H9 (cell line): ENCODE data around the gene MRPS14. TPM values are rescaled to one million over a fixed set of nuclear protein-coding genes. Genes with fewer than 3 reads are reported as not detected.

Experiments used
- DNase-seq: peaks from one replicate; pipeline ENCODE4 v3.0.0-alpha.2; 2017
- H2AFZ ChIP-seq: one replicate; pipeline ENCODE4 v1.6.1; 2013; ENCODE audit warnings: mild to moderate bottlenecking, low read length, control low read depth, moderate library complexity
- H2AK5ac ChIP-seq: 2 replicates; pipeline ENCODE4 v1.6.1; 2013; ENCODE audit warnings: low read length, control low read depth, mixed read lengths; ENCODE audit not compliant: insufficient read length
- H2BK120ac ChIP-seq: one replicate; pipeline ENCODE4 v1.6.1; 2013; ENCODE audit warnings: low read depth, mild to moderate bottlenecking, low read length, control low read depth, inconsistent platforms; ENCODE audit not compliant: poor library complexity, severe bottlenecking
- H2BK12ac ChIP-seq: 2 replicates; pipeline ENCODE4 v1.6.1; 2013; ENCODE audit warnings: low read length, control low read depth, mixed read lengths, low read depth; ENCODE audit not compliant: insufficient read length
- H2BK15ac ChIP-seq: 2 replicates; pipeline ENCODE4 v1.6.1; 2013; ENCODE audit warnings: low read depth, low read length, control low read depth
- H2BK20ac ChIP-seq: one replicate; pipeline ENCODE4 v1.6.1; 2013; ENCODE audit warnings: low read depth, mild to moderate bottlenecking, low read length, control low read depth, inconsistent platforms; ENCODE audit not compliant: poor library complexity, severe bottlenecking
- H2BK5ac ChIP-seq: 2 replicates; pipeline ENCODE4 v1.6.1; 2013; ENCODE audit warnings: low read length, control low read depth, mixed read lengths; ENCODE audit not compliant: insufficient read length
- H3K14ac ChIP-seq: 2 replicates; pipeline ENCODE4 v1.6.1; 2013; ENCODE audit warnings: low read length, control low read depth; ENCODE audit not compliant: insufficient read depth
- H3K18ac ChIP-seq: 2 replicates; pipeline ENCODE4 v1.6.1; 2013; ENCODE audit warnings: low read depth, mild to moderate bottlenecking, mixed read lengths, low read length, control low read depth; ENCODE audit not compliant: insufficient read length
- H3K23ac ChIP-seq: 2 replicates; pipeline ENCODE4 v1.6.1; 2013; ENCODE audit warnings: low read length, control low read depth, mixed read lengths, low read depth; ENCODE audit not compliant: insufficient read length
- H3K23me2 ChIP-seq: 2 replicates; pipeline ENCODE4 v1.6.1; 2013; ENCODE audit warnings: low read depth, mild to moderate bottlenecking, mixed read lengths, low read length, control low read depth; ENCODE audit not compliant: insufficient read length, poor library complexity, severe bottlenecking
- H3K27ac ChIP-seq: 2 replicates; pipeline ENCODE4 v1.5.1; 2013; ENCODE audit warnings: low read length, control low read depth, mixed read lengths, low read depth; ENCODE audit not compliant: insufficient read length
- H3K27me3 ChIP-seq: 2 replicates; pipeline ENCODE4 v1.6.1; 2013; ENCODE audit warnings: low read length, control low read depth, inconsistent platforms; ENCODE audit not compliant: insufficient read depth
- H3K4ac ChIP-seq: 2 replicates; pipeline ENCODE4 v1.6.1; 2013; ENCODE audit warnings: low read depth, mild to moderate bottlenecking, control low read depth, inconsistent platforms, low read length, moderate library complexity
- H3K4me1 ChIP-seq: 2 replicates; pipeline ENCODE4 v1.6.1; 2013; ENCODE audit warnings: low read length, control low read depth, inconsistent platforms; ENCODE audit not compliant: insufficient read depth
- H3K4me2 ChIP-seq: 2 replicates; pipeline ENCODE4 v1.6.1; 2013; ENCODE audit warnings: low read length, control low read depth, mixed read lengths; ENCODE audit not compliant: insufficient read length, insufficient read depth
- H3K56ac ChIP-seq: 2 replicates; pipeline ENCODE4 v1.6.1; 2013; ENCODE audit warnings: low read depth, mild to moderate bottlenecking, mixed read lengths, low read length, control low read depth; ENCODE audit not compliant: insufficient read length
- H3K79me1 ChIP-seq: 2 replicates; pipeline ENCODE4 v1.6.1; 2013; ENCODE audit warnings: low read depth, mild to moderate bottlenecking, moderate library complexity, low read length, control low read depth, inconsistent platforms; ENCODE audit not compliant: insufficient read depth, poor library complexity, severe bottlenecking
- H3K79me2 ChIP-seq: 2 replicates; pipeline ENCODE4 v1.6.1; 2013; ENCODE audit warnings: low read length, control low read depth, inconsistent platforms; ENCODE audit not compliant: insufficient read depth
- H3K9ac ChIP-seq: 2 replicates; pipeline ENCODE4 v1.6.1; 2013; ENCODE audit warnings: low read length, control low read depth, mixed read lengths; ENCODE audit not compliant: insufficient read length; ENCODE audit errors: extremely low read depth
- H3K9me3 ChIP-seq: one replicate; pipeline ENCODE4 v1.6.1; 2013; ENCODE audit warnings: low read depth, low read length, inconsistent platforms; ENCODE audit not compliant: control insufficient read depth
- H3T11ph ChIP-seq: one replicate; pipeline ENCODE4 v1.6.1; 2013; ENCODE audit warnings: mild to moderate bottlenecking, low read length, control low read depth, inconsistent platforms
- H4K20me1 ChIP-seq: one replicate; pipeline ENCODE4 v1.6.1; 2013; ENCODE audit not compliant: control insufficient read depth, insufficient read length, insufficient read depth
- H4K5ac ChIP-seq: 2 replicates; pipeline ENCODE4 v1.6.1; 2013; ENCODE audit warnings: low read depth, mild to moderate bottlenecking, mixed read lengths, low read length, control low read depth; ENCODE audit not compliant: insufficient read length
- H4K8ac ChIP-seq: replicated peaks from 2 replicates; pipeline ENCODE4 v1.6.1; 2013; ENCODE audit warnings: low read length, control low read depth, mixed read lengths, low read depth; ENCODE audit not compliant: insufficient read length
- H4K91ac ChIP-seq: 2 replicates; pipeline ENCODE4 v1.6.1; 2013; ENCODE audit warnings: low read depth, mild to moderate bottlenecking, moderate library complexity, mixed read lengths, low read length, control low read depth; ENCODE audit not compliant: insufficient read length
- H3K27ac Mint-ChIP-seq, 3 experiments: 2 replicates in 2 of 3; 3 replicates in 1 of 3; pipeline ENCODE4 v1.8.0; 2020 to 2021; ENCODE audit warnings: mixed read lengths in 3 of 3, mild to moderate bottlenecking in 1 of 3, moderate library complexity in 1 of 3
- H3K27me3 Mint-ChIP-seq: 2 replicates; pipeline ENCODE4 v1.8.0; 2021; ENCODE audit warnings: low read depth, mild to moderate bottlenecking, moderate library complexity, mixed read lengths
- H3K36me3 Mint-ChIP-seq, 3 experiments: 2 replicates in 2 of 3; 3 replicates in 1 of 3; pipeline ENCODE4 v1.8.0; 2020 to 2021; ENCODE audit warnings: low read depth in 3 of 3, mixed read lengths in 3 of 3; ENCODE audit not compliant: insufficient read depth in 1 of 3
- H3K4me1 Mint-ChIP-seq, 2 experiments: 2 replicates each; pipeline ENCODE4 v1.8.0; 2020; ENCODE audit warnings: mixed read lengths in 2 of 2
- H3K4me3 Mint-ChIP-seq, 2 experiments: 2 replicates in 1 of 2; 3 replicates in 1 of 2; pipeline ENCODE4 v1.8.0; 2020 to 2021; ENCODE audit warnings: mild to moderate bottlenecking in 2 of 2, mixed read lengths in 2 of 2, moderate library complexity in 1 of 2
- H3K9me3 Mint-ChIP-seq, 2 experiments: 2 replicates in 1 of 2; 3 replicates in 1 of 2; pipeline ENCODE4 v1.8.0; 2020; ENCODE audit warnings: mild to moderate bottlenecking in 2 of 2, mixed read lengths in 2 of 2, moderate library complexity in 1 of 2
- WGBS: extraction: QIAGEN DNeasy Blood & Tissue Kit; methylation state at CpG from one replicate; pipeline ENCODE4 v1.1.7; 2013; ENCODE audit warnings: missing lambda C conversion rate, low lambda C conversion rate, mixed read lengths; ENCODE audit not compliant: insufficient read length; ENCODE audit errors: extremely low coverage; 5-methylcytosine and 5-hydroxymethylcytosine counted together
- total RNA-seq: library from RNA; stranded (reverse); gene quantifications from 2 replicates; pipeline ENCODE4 v1.2.1, GENCODE V29; 2021
- TF ChIP-seq, protein P1 (sequence below): fragments of 200-600 bp; sonication (generic); conservative IDR thresholded peaks from 3 replicates; pipeline ENCODE4 v1.8.0; 2021; ENCODE audit warnings: antibody characterized with exemption, mild to moderate bottlenecking

The MRPS14 gene
- total RNA-seq, 1 experiment from 2014 or later: 30.6 TPM

DNA sequence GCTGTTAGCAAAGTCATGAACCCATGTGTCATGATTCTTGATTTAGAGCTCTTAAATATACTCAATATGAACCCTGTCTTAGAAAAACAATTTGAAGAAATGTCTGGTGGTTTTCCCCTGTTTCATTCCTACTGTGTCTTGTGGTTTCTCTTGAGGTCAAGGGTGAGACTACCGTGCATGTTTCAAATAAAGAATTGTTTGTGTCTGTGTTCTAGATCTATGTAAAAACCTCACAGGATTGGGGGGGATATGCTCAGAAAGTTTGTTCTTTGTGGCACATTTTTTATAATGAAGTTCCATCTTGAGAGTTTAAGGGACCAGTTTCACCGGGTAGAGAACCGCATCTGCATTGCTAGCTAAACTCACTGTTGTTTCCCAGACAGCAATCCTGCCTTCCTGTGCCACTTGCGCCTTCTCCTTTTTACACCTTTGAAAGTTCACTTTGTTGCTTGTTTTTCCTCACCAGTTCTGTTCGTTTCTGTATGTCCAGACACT is 54.4 kb downstream of the MRPS14 start:
- Histone ChIP-seq H4K20me1 (no peaks in the 10 kb centered on the region), H3K9ac (no peak overlapping the region), H3K4ac (no peak overlapping the region), H4K5ac (no peak overlapping the region), H3K56ac (no peak overlapping the region), H3K4me1 (peaks cover 3% of the 10 kb centered on the region; the same call in 1 of the 2 replicates), H3K23ac (no peak overlapping the region), H3K79me2 (no peaks in the 10 kb centered on the region), H3K18ac (no peak overlapping the region), H2BK15ac (no peak overlapping the region), H4K8ac (no peak overlapping the region), H3K9me3 (no peaks in the 10 kb centered on the region), H2BK20ac (no peak overlapping the region), H2AK5ac (no peak overlapping the region), H4K91ac (no peak overlapping the region), H2AFZ (no peak overlapping the region), H3K4me2 (no peak overlapping the region), H2BK5ac (no peak overlapping the region), H3K14ac (no peak overlapping the region), H2BK120ac (no peak overlapping the region), H3K23me2 (no peaks in the 10 kb centered on the region), H3K27me3 (no peaks in the 10 kb centered on the region), H2BK12ac (no peak overlapping the region), H3T11ph (no peak overlapping the region), H3K27ac (no peak overlapping the region), H3K79me1 (peaks cover 3% of the 10 kb centered on the region)
- peaks cover 9% of the 10 kb centered on the region in 2 experiments for H3K4me1 Mint-ChIP-seq
- H3K4me3 Mint-ChIP-seq: no peak overlapping the region
- TF ChIP-seq, protein P1, sequence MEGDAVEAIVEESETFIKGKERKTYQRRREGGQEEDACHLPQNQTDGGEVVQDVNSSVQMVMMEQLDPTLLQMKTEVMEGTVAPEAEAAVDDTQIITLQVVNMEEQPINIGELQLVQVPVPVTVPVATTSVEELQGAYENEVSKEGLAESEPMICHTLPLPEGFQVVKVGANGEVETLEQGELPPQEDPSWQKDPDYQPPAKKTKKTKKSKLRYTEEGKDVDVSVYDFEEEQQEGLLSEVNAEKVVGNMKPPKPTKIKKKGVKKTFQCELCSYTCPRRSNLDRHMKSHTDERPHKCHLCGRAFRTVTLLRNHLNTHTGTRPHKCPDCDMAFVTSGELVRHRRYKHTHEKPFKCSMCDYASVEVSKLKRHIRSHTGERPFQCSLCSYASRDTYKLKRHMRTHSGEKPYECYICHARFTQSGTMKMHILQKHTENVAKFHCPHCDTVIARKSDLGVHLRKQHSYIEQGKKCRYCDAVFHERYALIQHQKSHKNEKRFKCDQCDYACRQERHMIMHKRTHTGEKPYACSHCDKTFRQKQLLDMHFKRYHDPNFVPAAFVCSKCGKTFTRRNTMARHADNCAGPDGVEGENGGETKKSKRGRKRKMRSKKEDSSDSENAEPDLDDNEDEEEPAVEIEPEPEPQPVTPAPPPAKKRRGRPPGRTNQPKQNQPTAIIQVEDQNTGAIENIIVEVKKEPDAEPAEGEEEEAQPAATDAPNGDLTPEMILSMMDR: no peak
- peak overlapping the region; percentile 32 to 72 (median 45); a peak in 4 of 7 replicates for H3K27ac Mint-ChIP-seq
- peaks cover 17 to 47% (median 46%) of the 10 kb centered on the region in 3 experiments; a peak in 6 of 7 replicates for H3K36me3 Mint-ChIP-seq
- no peak for DNase-seq
- WGBS: no CpG with 5 or more reads among the region's 5 CpGs
- H3K27me3 Mint-ChIP-seq: no peaks in the 10 kb centered on the region
- H3K9me3 Mint-ChIP-seq: no peaks in the 10 kb centered on the region
